Measurements from ENCODE around the gene AKAP13. TPM values are rescaled to one million over a fixed set of nuclear protein-coding genes. Genes with fewer than 3 reads are reported as not detected.
A peak's percentile ranks its signal among the peaks of the same experiment; 100 is the strongest.

Gene AKAP13
- total and polyA plus RNA-seq, 2 of the 13 experiments (the other 11 are each of a cell fraction or from before 2014, with no cell fraction given): 6.7 to 27.1 TPM

DNA sequence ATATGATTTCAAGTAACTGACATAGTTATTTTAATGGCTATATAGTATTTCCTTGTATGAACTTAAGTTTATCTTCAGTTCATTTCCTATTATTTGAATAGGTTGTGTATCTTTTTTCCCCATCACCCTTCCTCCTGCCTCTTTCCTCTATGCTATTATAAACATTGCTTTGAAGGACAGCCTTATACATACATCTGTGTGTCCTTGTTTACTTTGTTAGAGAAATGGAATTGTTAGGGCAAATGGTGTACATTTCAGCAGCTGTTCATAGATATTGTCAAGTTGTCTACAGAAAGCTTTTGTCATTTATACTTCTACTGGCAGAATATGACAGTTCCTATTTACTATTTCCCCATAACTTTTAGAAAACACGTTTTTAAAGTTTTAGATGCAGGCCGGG is 18.4 kb downstream of the AKAP13 start:
- Histone ChIP-seq H3K36me3 (replicated peaks in 1 of 2; ENCODE audit: control insufficient read depth in 1 of 2, insufficient read depth in 2 of 2, low read length in 2 of 2) (no peaks in the 10 kb centered on the region), H3K79me2 (ENCODE audit: insufficient read depth, low read length) (peaks cover 72% of the 10 kb centered on the region), H3K27me3 (ENCODE audit: control insufficient read depth in 1 of 2, insufficient read depth in 2 of 2, low read length in 2 of 2) (no peaks in the 10 kb centered on the region), H3K4me3 (replicated peaks in 1 of 3; ENCODE audit: insufficient read depth in 1 of 3, low read depth in 2 of 3, low read length in 3 of 3) (no peak overlapping the region), H2AFZ (ENCODE audit: low read length) (no peak overlapping the region), H3K4me2 (ENCODE audit: low read depth, low read length) (no peak overlapping the region), H3K9ac (ENCODE audit: insufficient read depth, low read depth, low read length) (no peak overlapping the region), H3K4me1 (ENCODE audit: insufficient read depth, low read length) (peaks cover 31% of the 10 kb centered on the region), H3K27ac (ENCODE audit: extremely low read length, insufficient read depth, low read length) (no peak overlapping the region), H4K20me1 (ENCODE audit: insufficient read depth, low read length) (peaks cover 6% of the 10 kb centered on the region; the same call in 1 of the 2 replicates), H3K9me3 (ENCODE audit: low read length) (no peaks in the 10 kb centered on the region)
- ATAC-seq: no peak
- POLR2A ChIA-PET: no interaction called here
- no TSS peak for BruUV-seq (replicated peaks)
- intact Hi-C loops (cut with micrococcal nuclease; ENCODE audit: unreplicated experiment): no loop called here
- TF ChIP-seq, protein P1, sequence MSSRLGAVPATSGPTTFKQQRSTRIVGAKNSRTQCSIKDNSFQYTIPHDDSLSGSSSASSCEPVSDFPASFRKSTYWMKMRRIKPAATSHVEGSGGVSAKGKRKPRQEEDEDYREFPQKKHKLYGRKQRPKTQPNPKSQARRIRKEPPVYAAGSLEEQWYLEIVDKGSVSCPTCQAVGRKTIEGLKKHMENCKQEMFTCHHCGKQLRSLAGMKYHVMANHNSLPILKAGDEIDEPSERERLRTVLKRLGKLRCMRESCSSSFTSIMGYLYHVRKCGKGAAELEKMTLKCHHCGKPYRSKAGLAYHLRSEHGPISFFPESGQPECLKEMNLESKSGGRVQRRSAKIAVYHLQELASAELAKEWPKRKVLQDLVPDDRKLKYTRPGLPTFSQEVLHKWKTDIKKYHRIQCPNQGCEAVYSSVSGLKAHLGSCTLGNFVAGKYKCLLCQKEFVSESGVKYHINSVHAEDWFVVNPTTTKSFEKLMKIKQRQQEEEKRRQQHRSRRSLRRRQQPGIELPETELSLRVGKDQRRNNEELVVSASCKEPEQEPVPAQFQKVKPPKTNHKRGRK (CRISPR knock-in tag; IDR thresholded peaks at IDR 0.05): no peak
- TF ChIP-seq FOXA3 (CRISPR knock-in tag; IDR thresholded peaks at IDR 0.05): peak; percentile 60; the same call in 1 of the 2 replicates
- TF ChIP-seq NFE2 (CRISPR knock-in tag; IDR thresholded peaks at IDR 0.05): no peak
- TF ChIP-seq ZNF430 (CRISPR knock-in tag; IDR thresholded peaks at IDR 0.05): no peak
- TF ChIP-seq NFYB (CRISPR knock-in tag; IDR thresholded peaks at IDR 0.05): no peak
- TF ChIP-seq SOX5 (CRISPR knock-in tag; IDR thresholded peaks at IDR 0.05; ENCODE audit: borderline replicate concordance): peak; percentile 40; the same call in 1 of the 2 replicates
- TF ChIP-seq ARID5B (CRISPR knock-in tag; IDR thresholded peaks at IDR 0.05): 0 out of 2 replicates have a peak, but pooled peaks have one; percentile 14
- TF ChIP-seq ZNF44 (CRISPR knock-in tag; IDR thresholded peaks at IDR 0.05): no peak
- TF ChIP-seq SAP130 (CRISPR knock-in tag; IDR thresholded peaks at IDR 0.05; ENCODE audit: low read depth): 0 out of 2 replicates have a peak, but pooled peaks have one; percentile 16
- TF ChIP-seq ZNF12 (CRISPR knock-in tag; IDR thresholded peaks at IDR 0.05): 0 out of 2 replicates have a peak, but pooled peaks have one; percentile 35
- TF ChIP-seq SOX13 (IDR thresholded peaks at IDR 0.05): no peak
- TF ChIP-seq SOX13 (CRISPR knock-in tag; conservative IDR thresholded peaks at IDR 0.05 in 1 of 2, IDR thresholded peaks at IDR 0.05 in 1 of 2): peak in 1 of 2 experiments; percentile 64; a peak in 1 of 4 replicates
- no peak for TF ChIP-seq ZNF207 (IDR thresholded peaks at IDR 0.05; ENCODE audit: borderline replicate concordance)
- no peak for TF ChIP-seq ARID3A (IDR thresholded peaks at IDR 0.05; ENCODE audit: low read depth, low read length)
- no peak for TF ChIP-seq CHCHD3 (CRISPR knock-in tag; IDR thresholded peaks at IDR 0.05)
- TF ChIP-seq FOXA1 (IDR thresholded peaks at IDR 0.05): no peak
- TF ChIP-seq FOXA1 (CRISPR knock-in tag; IDR thresholded peaks at IDR 0.05): peak; percentile 58; the same call in 1 of the 2 replicates
- TF ChIP-seq, protein P2, sequence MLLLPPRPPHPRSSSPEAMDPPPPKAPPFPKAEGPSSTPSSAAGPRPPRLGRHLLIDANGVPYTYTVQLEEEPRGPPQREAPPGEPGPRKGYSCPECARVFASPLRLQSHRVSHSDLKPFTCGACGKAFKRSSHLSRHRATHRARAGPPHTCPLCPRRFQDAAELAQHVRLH (CRISPR knock-in tag; IDR thresholded peaks at IDR 0.05; ENCODE audit: borderline replicate concordance, low read depth): no peak
- no peak for TF ChIP-seq ZFP90 (CRISPR knock-in tag; IDR thresholded peaks at IDR 0.05; ENCODE audit: borderline replicate concordance)
- WGBS (ENCODE audit: low lambda C conversion rate): 96% methylated on average over 2 of the region's 2 CpGs
- DNase-seq (ENCODE audit: low spot score): no peak
- CTCF ChIA-PET (ENCODE audit: low intra/inter-chr PET ratio, low total read pairs): no interaction called here
- no peak for FAIRE-seq
- in situ Hi-C loops (cut with HindIII; ENCODE audit: extremely low pct_ligation_motif_present, low pct_unique_long_range_greater_than_20kb): no loop called here
